Activated T-cell treated with anti-CD3 and anti-CD28 coated beads, Interleukin-2, amount 50 U/mL, for 48 hours (primary cell): ENCODE measurements around the gene NPC2.

Experiments
- DNase-seq, 2 experiments: peaks; one replicate each; pipeline ENCODE4 v3.0.0-alpha.2; 2020

NPC2 gene

DNA sequence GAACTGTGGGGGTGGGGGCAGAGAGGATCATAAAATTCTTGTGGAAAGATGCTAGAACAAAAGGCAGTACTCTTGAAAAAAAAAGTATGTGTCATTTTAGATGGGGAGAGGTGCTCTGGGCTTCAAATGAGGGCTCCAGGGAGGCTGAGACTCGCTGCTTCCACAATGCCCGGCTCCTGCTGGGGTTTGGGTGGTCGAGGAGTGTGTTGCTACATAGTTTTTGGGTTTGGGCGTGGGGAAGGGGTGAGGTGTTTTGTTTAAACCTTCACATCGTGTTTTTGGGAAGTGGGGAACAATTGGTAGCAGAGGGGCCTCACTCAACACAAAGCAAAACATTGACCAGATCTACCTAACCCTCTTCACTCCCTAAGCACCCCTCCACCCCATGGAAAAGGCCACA, 8.6 kb upstream of the NPC2 start:
- no peak for DNase-seq

GRCh38 chr14:74501135-74501614, 8.1 kb upstream of the NPC2 start:
- no peak for DNase-seq

- DNase-seq = no peak
Measured at GRCh38 chr14:74500417-74501134, 7.5 kb upstream of the NPC2 start.

- no peak for DNase-seq
Measured at GRCh38 chr14:74495356-74495755, 2.3 kb upstream of the NPC2 start.

DNA sequence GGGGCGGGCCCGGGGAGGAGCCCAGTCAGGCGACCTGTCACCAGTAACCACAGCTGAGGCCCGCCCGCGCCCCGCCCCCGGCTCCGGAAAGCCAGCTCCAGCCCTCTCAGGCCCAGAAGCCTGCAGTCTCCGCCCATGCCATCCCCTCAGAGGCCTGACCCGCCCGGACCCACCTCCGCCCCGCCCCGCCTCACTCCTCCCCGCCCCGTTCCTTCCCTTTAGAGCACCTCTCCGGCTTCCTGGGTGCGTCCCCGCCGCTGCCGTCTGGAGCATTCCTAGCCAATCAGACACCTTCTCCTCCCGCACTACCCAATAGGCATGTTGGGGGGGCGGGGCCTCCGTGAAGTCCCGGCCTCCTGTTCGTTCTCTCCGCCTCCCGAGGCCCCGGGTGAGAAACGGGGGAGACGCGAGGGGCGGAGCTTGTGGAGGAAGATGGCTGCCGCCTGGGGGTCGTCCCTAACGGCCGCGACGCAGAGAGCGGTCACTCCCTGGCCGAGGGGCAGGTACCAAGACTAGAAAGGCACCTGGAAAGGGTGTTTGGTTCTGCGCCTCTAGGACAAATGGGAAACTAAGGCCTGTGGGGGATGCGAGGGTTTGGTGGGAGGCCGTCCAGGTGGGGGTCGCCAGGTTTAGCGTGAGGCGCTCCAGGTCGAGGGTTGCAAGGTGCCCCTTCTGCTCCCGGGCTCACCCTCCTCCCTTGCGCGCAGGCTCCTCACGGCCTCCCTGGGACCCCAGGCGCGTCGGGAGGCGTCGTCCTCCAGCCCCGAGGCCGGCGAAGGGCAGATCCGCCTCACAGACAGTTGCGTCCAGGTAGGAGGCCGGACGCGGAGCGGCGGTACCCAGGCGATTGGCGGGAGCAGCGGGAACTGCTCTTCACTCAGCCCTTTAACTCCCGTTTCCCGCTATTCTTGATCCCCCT, 497 bp upstream of the NPC2 start, which contains the start of gene ISCA2:
Gene ISCA2, plus strand, starts transcription at position 423 of the 919 bp plus-strand sequence. Its CDS starts 10 bp downstream, at position 433.
- peak; percentile 99 to 100 for DNase-seq

- no peak for DNase-seq
Measured at GRCh38 chr14:74491956-74492775, 939 bp downstream of the NPC2 start.

DNA sequence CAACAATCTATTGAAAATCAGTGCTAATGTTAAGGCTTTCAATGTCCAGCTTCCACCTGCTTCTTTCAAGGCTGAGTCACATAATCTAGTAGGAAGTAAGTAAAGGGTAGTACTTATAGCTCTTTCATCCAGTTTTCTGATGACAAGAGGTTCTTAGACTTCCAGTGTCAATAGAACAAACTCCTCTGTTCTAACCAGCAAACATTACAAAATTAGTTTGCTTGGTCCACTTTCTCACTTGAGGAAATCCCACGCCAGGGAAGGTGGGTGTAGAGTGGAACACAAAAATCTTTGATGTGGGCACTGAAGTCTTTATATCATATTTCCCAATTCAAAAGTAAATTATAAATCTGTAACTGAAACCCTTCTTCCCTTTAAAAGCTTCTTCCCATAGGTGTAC, 2.6 kb downstream of the NPC2 start:
- DNase-seq = no peak

- no peak for DNase-seq
Measured at GRCh38 chr14:74488786-74489397, 4.2 kb downstream of the NPC2 start.

- DNase-seq = no peak
Measured at GRCh38 chr14:74486164-74486563, 6.9 kb downstream of the NPC2 start.

GRCh38 chr14:74483321-74483720, 9.8 kb downstream of the NPC2 start:
- DNase-seq = no peak

GRCh38 chr14:74482571-74482970, 10.5 kb downstream of the NPC2 start:
- no peak for DNase-seq

- no peak for DNase-seq
Measured at GRCh38 chr14:74480046-74480445, 13.1 kb downstream of the NPC2 start.

DNA sequence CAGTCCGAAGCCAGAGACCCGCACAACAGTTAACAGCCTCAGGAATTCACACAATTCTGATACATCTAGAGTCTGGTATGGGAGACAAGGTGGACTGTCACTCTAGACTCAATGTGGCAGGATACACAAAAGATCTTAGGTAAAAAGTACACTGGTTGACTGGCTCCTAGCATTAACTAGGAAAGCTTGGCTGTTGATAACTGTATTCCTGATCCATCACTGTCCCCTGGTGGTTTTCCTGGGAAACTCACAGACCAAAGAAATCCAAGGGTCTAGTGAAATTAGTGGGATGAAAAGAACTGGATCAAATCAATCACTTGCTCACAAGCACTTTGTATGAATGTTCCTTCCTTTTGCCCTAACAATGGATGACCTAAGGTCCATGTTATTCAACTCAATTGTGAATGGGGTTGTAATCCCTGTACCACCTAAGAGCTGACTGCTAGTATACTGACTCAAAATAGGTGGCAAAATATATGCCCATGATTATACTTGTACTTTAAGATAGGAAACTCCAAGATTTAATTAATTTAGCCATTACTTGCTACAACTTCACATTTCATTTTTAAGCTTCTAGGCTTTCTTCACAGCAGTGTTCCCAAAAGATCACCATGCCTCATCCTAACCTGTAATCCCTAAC, 14.0 kb downstream of the NPC2 start:
- DNase-seq = no peak

DNA sequence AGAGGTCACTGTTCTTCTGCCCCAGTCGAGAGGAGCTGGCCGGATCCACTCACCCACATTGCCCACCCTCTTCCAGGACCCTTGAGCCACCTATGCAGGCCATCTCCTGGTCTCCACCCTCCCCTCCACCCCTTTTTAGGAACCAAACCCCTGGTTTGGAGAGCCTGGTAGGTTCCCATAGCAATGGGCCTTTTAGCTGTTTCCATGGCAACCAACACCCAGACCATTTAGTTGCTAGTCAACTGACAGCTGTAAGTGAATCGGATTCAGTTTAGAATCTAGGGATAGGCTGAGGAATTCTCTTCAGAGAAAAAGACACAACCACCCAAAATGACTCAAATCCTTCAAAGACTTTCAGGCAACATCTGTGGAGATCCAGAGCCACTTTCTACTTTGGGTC, 16.5 kb downstream of the NPC2 start:
- DNase-seq = no peak

DNA sequence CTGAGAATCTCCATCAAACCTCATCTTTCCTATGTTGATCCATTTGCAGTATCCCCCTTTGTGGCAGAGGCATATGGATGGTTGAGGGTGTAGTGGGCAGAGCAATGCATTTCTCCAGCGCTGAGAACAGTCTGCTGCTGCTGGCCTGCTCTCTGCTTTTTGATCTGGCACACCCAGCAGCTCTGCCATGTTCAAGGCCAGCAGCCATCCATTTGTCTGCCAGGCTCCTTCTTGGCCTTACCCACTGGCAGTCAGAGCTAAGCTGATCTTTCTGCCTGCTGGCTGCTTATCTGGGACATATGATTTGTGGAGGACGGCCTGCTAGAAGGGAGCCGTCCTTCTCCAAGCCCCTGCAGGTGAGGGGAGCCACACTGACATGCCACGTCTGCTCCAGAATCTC, 17.0 kb downstream of the NPC2 start:
- no peak for DNase-seq

DNA sequence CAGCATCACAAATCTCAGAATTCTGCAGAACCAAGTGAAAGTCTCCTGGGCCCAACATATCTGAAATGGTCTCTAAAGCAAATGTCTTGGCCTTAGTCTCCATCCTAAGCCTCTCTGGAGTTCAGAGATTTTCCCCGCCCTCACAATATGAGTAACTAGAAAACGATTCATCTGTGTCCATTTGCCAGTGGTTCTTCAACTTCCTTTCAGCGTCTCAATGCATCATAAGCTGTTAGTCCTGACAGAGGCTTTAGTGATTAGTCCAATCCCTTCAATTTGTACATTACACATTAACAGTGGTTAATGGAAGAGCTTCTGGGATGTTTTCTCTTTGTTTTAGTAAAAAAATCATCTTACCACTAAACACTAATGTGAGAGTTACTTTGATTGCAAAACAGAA, 17.4 kb downstream of the NPC2 start:
- DNase-seq = no peak

DNA sequence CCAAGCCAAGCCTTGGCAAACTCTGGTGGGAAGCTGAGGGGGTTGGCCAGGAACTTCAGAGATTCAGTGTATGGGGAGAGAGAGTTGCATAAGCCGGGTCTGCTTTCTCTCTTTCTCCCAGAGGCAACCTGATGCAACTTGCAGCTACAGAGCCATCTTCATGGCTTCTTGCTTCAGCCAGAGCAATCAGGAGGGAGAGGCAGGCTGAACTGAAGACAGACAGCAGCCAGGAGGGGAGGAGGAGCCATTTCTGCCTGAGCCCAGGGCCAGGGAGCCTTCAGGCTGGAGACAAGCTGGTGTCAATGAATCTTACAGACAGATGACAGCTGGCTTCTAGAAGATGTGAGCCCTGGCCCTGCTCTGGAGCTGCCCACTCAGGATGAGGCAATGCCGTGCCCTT, 18.7 kb downstream of the NPC2 start:
- DNase-seq = no peak

DNA sequence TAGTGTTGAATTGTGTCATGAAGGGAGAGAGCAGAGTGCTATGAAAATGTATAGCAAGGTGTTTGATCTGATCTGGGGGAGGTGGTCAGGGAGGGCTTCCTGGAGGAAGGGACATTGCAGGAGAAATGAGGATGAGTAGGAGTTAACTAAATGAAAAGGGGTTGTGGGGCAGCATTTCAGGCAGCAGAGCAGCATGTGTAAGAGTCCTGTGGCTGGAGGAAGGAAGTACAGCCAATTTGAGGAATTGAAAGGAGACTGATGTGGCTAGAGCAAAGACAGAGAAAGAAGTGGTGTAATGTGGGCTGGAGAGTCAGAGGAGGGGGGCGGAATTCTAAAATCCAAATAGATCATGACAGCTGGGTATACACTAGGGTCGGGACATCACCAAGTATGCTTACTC, 20.5 kb downstream of the NPC2 start:
- DNase-seq = no peak

GRCh38 chr14:74469548-74470518, 23.3 kb downstream of the NPC2 start:
- DNase-seq = no peak

GRCh38 chr14:74468513-74468912, 24.6 kb downstream of the NPC2 start:
- DNase-seq = no peak

DNA sequence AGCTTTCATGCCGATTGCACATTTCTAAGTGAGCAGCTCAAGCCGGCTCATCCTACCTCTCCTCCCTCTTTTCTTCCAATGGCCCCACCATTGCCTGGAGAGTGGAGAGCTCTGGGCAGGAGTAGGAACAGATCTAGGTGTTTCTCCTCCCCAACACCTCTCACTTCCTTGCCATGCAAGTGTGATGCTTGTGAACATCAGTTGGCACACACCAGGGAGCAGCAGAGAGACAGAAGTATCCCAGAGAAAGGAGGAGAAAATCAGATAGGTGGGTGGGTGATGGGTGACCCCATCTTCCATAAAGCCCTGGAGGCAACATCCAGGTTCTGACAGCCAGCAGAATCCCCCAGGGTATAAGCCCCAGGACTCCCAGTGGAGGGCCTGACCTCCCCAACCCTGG, 27.8 kb downstream of the NPC2 start:
- DNase-seq = no peak
